K562 (cell line): ENCODE measurements around the gene DYRK1A. TPM values are rescaled to one million over a fixed set of nuclear protein-coding genes. Genes with fewer than 3 reads are reported as not detected.
A peak's percentile ranks its signal among the peaks of the same experiment; 100 is the strongest.

Source experiments
- BMI1 ChIP-seq: fragments of 150-350 bp; IDR thresholded peaks from 2 replicates; pipeline ENCODE4 v1.6.1; 2014; ENCODE audit warnings: low read length
- DACH1 ChIP-seq: fragments of 450-650 bp; IDR thresholded peaks from 2 replicates; pipeline ENCODE4 v1.6.1; 2018; ENCODE audit not compliant: partially characterized antibody
- ERF ChIP-seq: fragments of 450-650 bp; formaldehyde crosslinking; IDR thresholded peaks from 2 replicates; pipeline ENCODE4 v1.4.0; 2020; ENCODE audit warnings: mild to moderate bottlenecking, mixed read lengths
- MBD2 ChIP-seq: sonication (generic); IDR thresholded peaks from 2 replicates; pipeline ENCODE4 v1.6.1; 2016; ENCODE audit warnings: low read depth, borderline replicate concordance
- NCOA6 ChIP-seq: fragments of 450-650 bp; IDR thresholded peaks from 2 replicates; pipeline ENCODE4 v1.6.1; 2017; ENCODE audit warnings: mild to moderate bottlenecking
- SP2 ChIP-seq: IDR thresholded peaks from 2 replicates; pipeline ENCODE4 v1.6.1; 2011; ENCODE audit warnings: mild to moderate bottlenecking, low read depth, low read length, moderate library complexity; ENCODE audit not compliant: poor library complexity, severe bottlenecking; ENCODE audit errors: extremely low read depth
- TAF15 ChIP-seq: fragments of 200-400 bp; formaldehyde crosslinking; IDR thresholded peaks from 2 replicates; pipeline ENCODE4 v1.6.1; 2017; ENCODE audit warnings: mild to moderate bottlenecking, low read depth, low read length, moderate library complexity
- polyA plus RNA-seq, 8 experiments: library from polyadenylated mRNA; depleted of rRNA in 4 of 8; stranded (reverse) in 5 of 8; unstranded in 3 of 8; fragments of >200 nt; fragmentation: Nextera tagmentation in 2 of 8; fragmentation: Illumina TruSeq in 1 of 8; extraction: Ambion mirVana in 2 of 8; extraction: Trizol in 1 of 8; gene quantifications; 2 replicates each; pipeline versions ENCODE4 v1.2.1 to v1.2.3, GENCODE V29; 2011 to 2014; ENCODE audit warnings: inconsistent platforms in 1 of 8, missing spikeins in 1 of 8
- total RNA-seq, 7 experiments: library from RNA; depleted of rRNA in 6 of 7; stranded (reverse); fragments of >200 nt in 6 of 7; fragmentation: Illumina TruSeq in 2 of 7; extraction: Trizol in 2 of 7; gene quantifications; 2 replicates each; pipeline versions ENCODE4 v1.2.1 to v1.2.3, GENCODE V29; 2011 to 2021; ENCODE audit warnings: low replicate concordance in 1 of 7
- TF ChIP-seq, protein P1 (sequence below): sonication (generic); formaldehyde crosslinking; IDR thresholded peaks from 2 replicates; pipeline ENCODE4 v1.8.0; 2022; ENCODE audit warnings: missing genetic modification reagents, mild to moderate bottlenecking, borderline replicate concordance
- TF ChIP-seq, protein P2 (sequence below): fragments of 250-450 bp; sonication (Bioruptor Pico); IDR thresholded peaks from 2 replicates; pipeline ENCODE4 v1.8.0; 2022; ENCODE audit warnings: moderate library complexity, mild to moderate bottlenecking, inconsistent platforms
- TF ChIP-seq, protein P3 (sequence below): fragments of 250-450 bp; sonication (Bioruptor Pico); IDR thresholded peaks from 2 replicates; pipeline ENCODE4 v1.9.0; 2021; ENCODE audit warnings: mild to moderate bottlenecking, inconsistent platforms
- TF ChIP-seq, protein P4 (sequence below), 3 experiments: IDR thresholded peaks in 2 of 3; conservative IDR thresholded peaks in 1 of 3; 2 replicates each; pipeline ENCODE4 v1.5.1; 2011 to 2012; ENCODE audit warnings: low read length in 3 of 3, mild to moderate bottlenecking in 3 of 3, control low read depth in 2 of 3, improper control_type of control experiment in 1 of 3, inconsistent platforms in 1 of 3, low read depth in 1 of 3, mixed read lengths in 1 of 3, moderate library complexity in 1 of 3; ENCODE audit not compliant: insufficient read depth in 2 of 3
- TF ChIP-seq, protein P5 (sequence below): fragments of 450-650 bp; formaldehyde crosslinking; IDR thresholded peaks from 2 replicates; pipeline ENCODE4 v1.4.0; 2022; ENCODE audit warnings: missing genetic modification characterization
- TF ChIP-seq, protein P6 (sequence below): fragments of 250-450 bp; sonication (Bioruptor Pico); IDR thresholded peaks from 2 replicates; pipeline ENCODE4 v1.8.0; 2021; ENCODE audit warnings: borderline replicate concordance, mild to moderate bottlenecking, moderate library complexity; ENCODE audit not compliant: poor library complexity, severe bottlenecking
- TF ChIP-seq, protein P7 (sequence below): fragments of 450-650 bp; conservative IDR thresholded peaks from 2 replicates; pipeline ENCODE4 v1.6.1; 2016; ENCODE audit warnings: missing genetic modification characterization, low read depth, mild to moderate bottlenecking, missing compliant biosample characterization, moderate library complexity

DYRK1A gene
- total and polyA plus RNA-seq, 9 of the 15 experiments (the other 6 are each of a cell fraction or from before 2014, with no cell fraction given), result 3.7 to 64.8 (median 42.3) TPM

DNA sequence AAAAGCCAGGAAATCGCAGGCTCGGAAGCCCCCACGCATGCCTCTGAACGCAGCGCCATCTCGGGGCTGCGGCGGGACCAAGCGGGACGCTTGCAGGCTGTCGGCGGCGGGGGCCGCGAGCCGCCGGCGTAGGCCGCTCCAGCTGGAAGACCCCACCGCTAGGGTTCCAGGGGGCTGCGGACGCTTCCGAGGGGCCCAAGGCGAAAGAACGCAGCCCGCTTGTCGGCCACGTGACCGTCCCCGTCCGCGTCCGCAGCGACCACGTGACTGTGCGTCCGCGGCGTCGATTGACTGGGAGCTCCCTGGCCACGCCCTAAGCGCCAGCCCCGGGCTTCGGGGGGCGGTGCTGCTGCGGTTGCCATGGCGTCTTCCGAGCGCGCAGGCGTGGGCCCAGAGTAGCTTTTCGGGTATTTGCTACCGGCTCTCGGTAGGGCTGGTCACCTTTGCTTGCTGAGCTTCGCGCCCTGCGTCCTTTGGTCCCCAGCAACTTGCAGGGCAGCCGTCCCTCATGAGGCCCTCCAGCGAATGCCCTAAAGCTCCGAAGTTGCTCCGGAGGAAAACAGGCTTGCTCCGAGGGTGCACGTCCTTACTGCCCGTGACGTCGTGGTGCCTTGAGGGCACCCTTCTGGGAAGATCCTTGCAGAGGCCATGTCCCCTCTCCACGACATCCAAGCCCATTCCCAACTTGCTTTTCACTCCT, 197.2 kb downstream of the DYRK1A start (continued):
- TF ChIP-seq, protein P1, sequence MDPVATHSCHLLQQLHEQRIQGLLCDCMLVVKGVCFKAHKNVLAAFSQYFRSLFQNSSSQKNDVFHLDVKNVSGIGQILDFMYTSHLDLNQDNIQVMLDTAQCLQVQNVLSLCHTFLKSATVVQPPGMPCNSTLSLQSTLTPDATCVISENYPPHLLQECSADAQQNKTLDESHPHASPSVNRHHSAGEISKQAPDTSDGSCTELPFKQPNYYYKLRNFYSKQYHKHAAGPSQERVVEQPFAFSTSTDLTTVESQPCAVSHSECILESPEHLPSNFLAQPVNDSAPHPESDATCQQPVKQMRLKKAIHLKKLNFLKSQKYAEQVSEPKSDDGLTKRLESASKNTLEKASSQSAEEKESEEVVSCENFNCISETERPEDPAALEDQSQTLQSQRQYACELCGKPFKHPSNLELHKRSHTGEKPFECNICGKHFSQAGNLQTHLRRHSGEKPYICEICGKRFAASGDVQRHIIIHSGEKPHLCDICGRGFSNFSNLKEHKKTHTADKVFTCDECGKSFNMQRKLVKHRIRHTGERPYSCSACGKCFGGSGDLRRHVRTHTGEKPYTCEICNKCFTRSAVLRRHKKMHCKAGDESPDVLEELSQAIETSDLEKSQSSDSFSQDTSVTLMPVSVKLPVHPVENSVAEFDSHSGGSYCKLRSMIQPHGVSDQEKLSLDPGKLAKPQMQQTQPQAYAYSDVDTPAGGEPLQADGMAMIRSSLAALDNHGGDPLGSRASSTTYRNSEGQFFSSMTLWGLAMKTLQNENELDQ (CRISPR knock-in tag), result peak; percentile 96
- TF ChIP-seq SP2 (no peak), ERF (CRISPR knock-in tag) (no peak), NCOA6 (no peak), TAF15 (no peak), DACH1 (peak; percentile 11), MBD2 (peak; percentile 57; the same call in 1 of the 2 replicates), BMI1 (peak; percentile 93)
- TF ChIP-seq, protein P2, sequence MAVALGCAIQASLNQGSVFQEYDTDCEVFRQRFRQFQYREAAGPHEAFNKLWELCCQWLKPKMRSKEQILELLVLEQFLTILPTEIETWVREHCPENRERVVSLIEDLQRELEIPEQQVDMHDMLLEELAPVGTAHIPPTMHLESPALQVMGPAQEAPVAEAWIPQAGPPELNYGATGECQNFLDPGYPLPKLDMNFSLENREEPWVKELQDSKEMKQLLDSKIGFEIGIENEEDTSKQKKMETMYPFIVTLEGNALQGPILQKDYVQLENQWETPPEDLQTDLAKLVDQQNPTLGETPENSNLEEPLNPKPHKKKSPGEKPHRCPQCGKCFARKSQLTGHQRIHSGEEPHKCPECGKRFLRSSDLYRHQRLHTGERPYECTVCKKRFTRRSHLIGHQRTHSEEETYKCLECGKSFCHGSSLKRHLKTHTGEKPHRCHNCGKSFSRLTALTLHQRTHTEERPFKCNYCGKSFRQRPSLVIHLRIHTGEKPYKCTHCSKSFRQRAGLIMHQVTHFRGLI (CRISPR knock-in tag), result no peak
- TF ChIP-seq, protein P3, sequence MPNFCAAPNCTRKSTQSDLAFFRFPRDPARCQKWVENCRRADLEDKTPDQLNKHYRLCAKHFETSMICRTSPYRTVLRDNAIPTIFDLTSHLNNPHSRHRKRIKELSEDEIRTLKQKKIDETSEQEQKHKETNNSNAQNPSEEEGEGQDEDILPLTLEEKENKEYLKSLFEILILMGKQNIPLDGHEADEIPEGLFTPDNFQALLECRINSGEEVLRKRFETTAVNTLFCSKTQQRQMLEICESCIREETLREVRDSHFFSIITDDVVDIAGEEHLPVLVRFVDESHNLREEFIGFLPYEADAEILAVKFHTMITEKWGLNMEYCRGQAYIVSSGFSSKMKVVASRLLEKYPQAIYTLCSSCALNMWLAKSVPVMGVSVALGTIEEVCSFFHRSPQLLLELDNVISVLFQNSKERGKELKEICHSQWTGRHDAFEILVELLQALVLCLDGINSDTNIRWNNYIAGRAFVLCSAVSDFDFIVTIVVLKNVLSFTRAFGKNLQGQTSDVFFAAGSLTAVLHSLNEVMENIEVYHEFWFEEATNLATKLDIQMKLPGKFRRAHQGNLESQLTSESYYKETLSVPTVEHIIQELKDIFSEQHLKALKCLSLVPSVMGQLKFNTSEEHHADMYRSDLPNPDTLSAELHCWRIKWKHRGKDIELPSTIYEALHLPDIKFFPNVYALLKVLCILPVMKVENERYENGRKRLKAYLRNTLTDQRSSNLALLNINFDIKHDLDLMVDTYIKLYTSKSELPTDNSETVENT, result peak; percentile 45; the same call in 1 of the 2 replicates
- TF ChIP-seq, protein P4, sequence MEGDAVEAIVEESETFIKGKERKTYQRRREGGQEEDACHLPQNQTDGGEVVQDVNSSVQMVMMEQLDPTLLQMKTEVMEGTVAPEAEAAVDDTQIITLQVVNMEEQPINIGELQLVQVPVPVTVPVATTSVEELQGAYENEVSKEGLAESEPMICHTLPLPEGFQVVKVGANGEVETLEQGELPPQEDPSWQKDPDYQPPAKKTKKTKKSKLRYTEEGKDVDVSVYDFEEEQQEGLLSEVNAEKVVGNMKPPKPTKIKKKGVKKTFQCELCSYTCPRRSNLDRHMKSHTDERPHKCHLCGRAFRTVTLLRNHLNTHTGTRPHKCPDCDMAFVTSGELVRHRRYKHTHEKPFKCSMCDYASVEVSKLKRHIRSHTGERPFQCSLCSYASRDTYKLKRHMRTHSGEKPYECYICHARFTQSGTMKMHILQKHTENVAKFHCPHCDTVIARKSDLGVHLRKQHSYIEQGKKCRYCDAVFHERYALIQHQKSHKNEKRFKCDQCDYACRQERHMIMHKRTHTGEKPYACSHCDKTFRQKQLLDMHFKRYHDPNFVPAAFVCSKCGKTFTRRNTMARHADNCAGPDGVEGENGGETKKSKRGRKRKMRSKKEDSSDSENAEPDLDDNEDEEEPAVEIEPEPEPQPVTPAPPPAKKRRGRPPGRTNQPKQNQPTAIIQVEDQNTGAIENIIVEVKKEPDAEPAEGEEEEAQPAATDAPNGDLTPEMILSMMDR (IDR thresholded peaks at IDR 0.05 in 2 of 3, conservative IDR thresholded peaks at IDR 0.05 in 1 of 3; ENCODE audit: insufficient read depth in 2 of 3, low read depth in 1 of 3, low read length in 3 of 3), result peak; percentile 47 to 69 (median 63)
- TF ChIP-seq, protein P5, sequence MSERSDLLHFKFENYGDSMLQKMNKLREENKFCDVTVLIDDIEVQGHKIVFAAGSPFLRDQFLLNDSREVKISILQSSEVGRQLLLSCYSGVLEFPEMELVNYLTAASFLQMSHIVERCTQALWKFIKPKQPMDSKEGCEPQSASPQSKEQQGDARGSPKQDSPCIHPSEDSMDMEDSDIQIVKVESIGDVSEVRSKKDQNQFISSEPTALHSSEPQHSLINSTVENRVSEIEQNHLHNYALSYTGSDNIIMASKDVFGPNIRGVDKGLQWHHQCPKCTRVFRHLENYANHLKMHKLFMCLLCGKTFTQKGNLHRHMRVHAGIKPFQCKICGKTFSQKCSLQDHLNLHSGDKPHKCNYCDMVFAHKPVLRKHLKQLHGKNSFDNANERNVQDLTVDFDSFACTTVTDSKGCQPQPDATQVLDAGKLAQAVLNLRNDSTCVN (CRISPR knock-in tag), result no peak
- TF ChIP-seq, protein P6, sequence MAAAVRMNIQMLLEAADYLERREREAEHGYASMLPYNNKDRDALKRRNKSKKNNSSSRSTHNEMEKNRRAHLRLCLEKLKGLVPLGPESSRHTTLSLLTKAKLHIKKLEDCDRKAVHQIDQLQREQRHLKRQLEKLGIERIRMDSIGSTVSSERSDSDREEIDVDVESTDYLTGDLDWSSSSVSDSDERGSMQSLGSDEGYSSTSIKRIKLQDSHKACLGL (CRISPR knock-in tag), result peak; percentile 57
- TF ChIP-seq, protein P7, sequence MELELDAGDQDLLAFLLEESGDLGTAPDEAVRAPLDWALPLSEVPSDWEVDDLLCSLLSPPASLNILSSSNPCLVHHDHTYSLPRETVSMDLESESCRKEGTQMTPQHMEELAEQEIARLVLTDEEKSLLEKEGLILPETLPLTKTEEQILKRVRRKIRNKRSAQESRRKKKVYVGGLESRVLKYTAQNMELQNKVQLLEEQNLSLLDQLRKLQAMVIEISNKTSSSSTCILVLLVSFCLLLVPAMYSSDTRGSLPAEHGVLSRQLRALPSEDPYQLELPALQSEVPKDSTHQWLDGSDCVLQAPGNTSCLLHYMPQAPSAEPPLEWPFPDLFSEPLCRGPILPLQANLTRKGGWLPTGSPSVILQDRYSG (tag), result peak; percentile 26; the same call in 1 of the 2 replicates
